Measurements from ENCODE around the gene BUB3.
"Not testable (repeated sequence)": the region's sequence is repeated elsewhere in the genome, so short reads cannot be mapped to it uniquely, and the experiment has no call there.

BUB3 gene

DNA sequence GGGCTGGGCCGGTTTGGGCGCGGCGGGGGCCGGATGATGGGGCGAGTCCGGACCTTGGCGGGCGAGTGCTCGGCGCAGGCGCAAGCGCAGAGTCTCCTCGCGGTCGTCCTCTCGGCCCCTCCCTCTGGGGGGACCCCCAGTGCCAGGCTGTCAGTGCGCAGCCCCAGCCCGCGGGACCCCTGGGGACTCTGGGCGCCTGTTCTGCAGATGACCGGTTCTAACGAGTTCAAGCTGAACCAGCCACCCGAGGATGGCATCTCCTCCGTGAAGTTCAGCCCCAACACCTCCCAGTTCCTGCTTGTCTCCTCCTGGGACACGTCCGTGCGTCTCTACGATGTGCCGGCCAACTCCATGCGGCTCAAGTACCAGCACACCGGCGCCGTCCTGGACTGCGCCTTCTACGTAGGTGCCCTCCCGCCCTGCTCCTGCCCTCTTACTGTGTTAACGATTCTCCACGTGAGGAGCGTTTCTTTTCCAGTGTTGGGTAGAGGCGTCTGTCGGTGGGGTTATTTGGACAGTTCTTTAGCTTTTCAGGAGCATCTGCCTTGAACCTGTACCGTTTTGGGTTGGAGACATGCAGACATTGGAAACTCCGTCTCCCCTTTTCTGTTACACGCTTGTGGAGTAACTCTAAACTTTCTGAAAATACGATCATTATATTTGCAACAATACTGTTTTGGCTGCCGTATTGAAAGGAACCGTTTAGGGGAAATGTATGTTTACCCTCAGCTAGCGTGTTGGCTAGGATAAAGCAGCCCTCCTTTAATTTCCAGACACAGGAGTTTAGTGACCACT, 706 bp downstream of the BUB3 start:
- peak; percentile 46 for DNase-seq (ENCODE audit: low spot score)

DNA sequence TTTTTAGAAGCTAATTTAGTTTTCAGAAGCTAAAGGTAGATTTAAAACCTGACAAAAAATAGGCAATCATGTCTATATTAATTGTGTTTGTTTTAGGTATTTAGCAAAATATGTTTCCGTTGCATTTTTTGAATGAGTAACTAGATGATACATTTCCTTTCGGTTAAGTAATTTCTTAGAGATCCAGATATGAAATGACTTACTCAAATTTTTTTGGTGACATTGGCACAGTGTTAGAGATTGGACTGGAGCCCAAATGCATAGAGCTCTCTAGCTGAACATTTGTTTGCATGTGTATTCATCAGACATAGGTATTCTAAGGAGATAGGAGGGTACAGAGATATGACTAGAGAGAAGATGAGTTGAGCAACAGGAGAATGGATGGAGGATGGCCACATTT, 1.9 kb downstream of the BUB3 start:
- peak; percentile 28 for DNase-seq (ENCODE audit: low spot score)

DNA sequence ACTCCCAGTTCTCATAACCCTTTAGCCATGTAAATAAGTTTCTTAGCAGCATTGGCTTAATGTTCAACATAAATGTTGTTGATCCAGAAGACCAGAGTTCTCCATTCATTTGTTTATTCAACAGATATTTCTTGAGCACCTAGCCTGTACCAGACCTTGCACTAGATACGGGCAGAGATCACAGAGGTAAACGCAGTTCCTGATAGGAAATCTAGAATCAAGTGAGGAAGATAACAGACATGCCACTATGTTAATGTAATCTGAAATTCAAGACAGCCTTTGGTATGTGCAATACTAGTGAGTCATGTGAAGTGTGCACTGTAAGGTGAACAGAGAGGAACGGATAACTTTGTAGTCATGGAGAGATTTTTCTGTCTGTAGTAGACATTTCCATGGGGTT, 3.0 kb downstream of the BUB3 start:
- no peak for DNase-seq (ENCODE audit: low spot score)

DNA sequence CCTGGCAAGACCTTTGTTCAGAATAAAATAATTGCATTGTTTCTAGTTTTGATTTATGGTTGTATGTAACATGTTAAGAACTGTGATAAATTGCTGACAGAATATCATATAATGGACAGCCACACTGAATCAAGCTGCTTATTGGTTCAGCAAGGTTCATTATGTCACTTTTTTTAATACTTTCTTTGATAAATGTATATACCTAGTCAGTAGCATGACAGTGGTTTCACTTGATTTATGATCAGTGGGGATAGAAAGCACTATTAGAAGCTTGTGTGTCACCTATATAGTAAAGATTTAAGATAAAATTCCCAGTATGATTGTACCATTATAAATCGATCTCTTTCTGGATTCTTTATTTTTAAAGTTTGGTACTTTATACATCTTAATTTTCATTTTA, 4.5 kb downstream of the BUB3 start:
- no peak for DNase-seq (ENCODE audit: low spot score)

DNA sequence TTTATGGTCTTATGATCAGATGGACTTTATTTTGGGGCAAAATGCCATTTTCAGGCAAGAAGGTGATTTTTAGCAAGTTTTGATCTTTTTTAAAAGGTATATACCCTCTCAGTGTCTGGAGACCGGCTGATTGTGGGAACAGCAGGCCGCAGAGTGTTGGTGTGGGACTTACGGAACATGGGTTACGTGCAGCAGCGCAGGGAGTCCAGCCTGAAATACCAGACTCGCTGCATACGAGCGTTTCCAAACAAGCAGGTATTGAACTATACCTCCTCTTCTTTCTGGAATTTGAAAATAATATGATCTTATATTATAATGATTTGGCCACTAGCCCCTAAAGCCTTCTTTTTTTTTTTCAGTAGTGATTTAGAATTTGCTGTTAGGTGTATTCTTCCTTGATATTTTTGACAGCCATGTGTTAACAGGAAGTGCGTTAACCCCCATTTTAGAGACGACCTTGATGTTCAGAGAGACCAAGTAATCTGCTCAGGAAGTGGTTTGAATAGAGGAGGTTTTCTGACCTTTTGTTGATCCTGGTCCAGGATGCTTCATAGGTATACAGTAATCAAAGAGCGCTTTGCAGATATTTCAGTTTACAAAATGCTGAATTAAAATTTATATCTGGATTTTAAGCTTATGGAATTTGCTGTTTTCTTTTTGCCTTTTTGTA, 6.2 kb downstream of the BUB3 start:
- DNase-seq (ENCODE audit: low spot score) = no peak

DNA sequence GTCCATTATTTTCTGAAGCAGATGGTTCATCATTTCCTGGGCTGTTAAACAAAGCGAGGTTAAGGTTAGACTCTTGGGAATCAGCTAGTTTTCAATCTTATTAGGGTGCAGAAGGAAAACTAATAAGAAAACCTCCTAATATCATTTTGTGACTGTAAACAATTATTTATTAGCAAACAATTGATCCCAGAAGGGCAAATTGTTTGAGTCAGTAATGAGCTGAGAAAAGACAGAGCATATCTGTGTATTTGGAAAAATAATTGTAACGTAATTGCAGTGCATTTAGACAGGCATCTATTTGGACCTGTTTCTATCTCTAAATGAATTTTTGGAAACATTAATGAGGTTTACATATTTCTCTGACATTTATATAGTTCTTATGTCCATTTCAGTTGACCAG, 10.1 kb downstream of the BUB3 start:
- DNase-seq (ENCODE audit: low spot score) = no peak

DNA sequence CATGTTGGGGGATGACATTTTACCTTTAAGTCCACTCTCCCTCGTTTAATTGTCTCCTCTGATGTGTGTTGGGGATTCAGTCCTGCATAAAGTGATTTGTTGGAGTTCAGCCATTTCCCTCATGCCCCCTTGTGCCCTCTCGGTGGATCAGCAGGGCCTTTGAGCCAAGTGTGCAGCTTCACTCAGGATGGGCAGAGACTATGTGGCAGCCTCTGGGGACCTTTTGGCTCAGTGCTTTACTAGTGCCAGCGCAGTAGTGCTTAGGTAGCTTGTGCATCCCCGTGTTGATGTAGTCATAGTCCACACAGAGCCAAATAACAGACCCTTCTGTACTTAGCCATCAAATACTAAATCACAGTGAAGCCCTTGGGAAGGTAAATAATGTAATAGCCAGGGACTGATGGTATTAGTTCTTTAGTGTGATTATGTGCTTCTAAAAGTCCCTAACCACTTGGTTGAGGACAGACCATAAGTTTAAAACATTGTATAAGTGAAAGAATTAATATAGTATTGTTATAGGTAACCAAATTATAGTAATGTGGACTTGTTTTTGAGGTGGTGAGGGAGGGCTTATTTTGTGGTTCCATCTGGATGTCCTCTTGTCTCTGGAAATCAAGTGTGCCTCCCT, 11.4 kb downstream of the BUB3 start:
- no peak for DNase-seq (ENCODE audit: low spot score)

DNA sequence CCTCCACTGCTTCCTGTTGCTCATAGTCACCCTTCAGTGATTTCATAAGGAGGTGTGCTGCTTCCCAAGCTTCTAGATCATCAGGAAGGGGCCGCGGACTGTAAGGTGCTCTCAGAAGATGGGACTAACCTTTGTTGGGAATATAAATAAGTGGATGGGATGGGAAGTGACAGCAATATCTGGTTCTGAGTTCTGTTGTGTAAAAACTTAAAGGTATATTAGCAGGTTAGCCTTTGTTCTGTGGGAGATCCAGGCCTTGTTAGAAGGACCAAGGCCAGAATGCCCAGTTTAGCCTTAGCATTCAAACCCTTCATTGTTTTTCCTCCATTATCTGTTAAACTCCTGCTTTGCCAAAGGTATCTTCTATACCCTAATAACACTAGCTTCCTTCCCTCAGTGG, 12.4 kb downstream of the BUB3 start:
- no peak for DNase-seq (ENCODE audit: low spot score)

DNA sequence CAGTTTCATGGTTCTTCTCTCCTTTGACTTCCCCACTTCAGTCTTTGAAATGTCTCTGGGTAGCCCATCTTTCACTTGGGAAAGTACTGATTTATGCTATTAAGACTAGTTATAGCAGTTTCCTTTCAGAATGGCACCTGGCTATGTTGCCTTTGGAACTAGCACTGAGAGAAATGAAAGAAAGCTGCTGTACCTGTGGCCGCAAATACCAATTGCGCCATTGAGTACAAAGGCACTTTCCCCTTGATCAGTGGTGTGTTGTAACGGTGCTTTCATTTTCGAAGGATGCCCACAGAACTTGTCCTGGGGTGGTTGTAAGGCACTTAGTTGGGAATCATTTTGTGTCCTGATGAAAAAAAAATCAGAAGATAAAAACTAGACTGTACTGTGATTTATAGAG, 16.8 kb downstream of the BUB3 start:
- DNase-seq (ENCODE audit: low spot score) = no peak

DNA sequence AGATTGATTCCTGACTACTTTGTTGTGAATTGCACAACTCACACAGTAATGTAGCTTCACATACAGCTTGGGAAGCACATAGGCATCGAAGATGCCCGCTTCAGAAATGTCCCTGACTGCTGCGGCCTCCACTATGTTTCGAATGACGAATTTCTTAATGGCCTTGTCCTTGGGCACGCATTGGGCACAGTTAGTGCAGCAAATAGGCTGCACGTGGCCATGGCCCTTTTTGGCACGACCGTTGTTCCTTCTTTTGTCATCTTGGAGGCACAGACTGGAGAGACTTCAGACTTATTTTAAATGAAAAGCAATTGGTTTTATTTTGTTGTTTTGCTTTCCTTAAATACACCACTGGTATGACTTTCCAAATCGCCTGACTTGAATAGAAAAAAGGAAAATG, 17.4 kb downstream of the BUB3 start:
- not testable (repeated sequence) for DNase-seq (ENCODE audit: low spot score)

DNA sequence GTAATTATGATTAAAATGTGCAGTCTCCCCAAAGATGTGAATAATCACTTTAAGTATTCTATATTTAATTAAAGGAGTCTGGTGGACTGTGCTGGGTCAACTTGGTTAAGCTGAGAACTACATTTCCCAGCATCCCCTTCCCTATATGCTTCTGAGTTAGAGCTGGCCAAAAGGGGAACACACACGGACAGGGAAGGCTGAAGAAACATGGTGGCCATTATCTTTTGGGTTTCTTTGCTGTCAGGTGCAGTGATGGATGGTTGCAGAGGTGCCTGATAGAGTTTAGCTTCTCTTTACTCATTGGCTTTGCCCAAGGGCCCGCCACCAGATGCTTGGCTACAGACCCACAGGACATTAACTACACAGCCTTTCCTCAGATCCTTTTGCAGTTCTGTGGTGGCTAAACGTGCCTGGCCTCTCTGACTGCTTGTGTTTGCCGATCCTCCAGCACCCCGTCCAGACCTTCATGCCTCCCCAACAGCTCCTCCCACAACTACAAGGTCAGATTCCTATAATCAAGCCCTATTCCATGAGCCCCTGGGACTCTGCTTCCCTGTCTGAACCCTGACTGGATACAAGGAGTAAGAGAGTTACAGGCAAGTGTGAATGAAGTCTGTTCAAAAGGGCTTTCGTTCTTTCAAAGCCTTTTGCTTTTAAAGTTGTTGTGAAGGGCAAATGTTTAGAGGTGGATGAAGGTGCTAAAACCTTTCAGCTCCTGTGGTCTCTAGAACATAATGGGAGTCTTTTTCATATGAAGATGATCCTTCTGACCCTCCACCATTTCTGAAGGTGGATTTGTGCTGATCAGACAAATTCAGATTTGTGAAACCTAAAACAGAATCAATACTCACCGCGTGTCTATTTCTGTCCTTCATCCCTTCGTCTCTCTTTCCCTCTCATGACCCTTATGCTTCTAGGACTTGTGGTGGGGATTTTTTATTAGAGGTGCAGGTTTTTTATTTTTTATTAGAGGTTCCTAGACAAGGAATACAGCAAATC, 21.5 kb downstream of the BUB3 start:
- no peak for DNase-seq (ENCODE audit: low spot score)

DNA sequence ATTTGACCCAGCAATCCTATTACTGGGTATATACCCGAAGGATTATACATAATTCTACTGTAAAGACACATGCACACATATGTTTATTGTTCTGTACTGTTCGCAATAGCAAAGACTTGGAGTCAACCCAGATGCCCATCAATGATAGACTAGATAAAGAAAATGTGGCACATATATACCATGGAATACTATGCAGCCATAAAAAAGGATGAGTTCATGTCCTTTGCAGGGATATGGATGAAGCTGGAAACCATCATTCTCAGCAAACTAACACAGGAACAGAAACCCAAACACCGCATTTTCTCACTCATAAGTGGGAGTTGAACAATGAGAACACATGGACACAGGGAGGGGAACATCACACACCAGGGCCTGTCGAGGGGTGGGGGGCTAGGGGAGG, 24.2 kb downstream of the BUB3 start:
- DNase-seq (ENCODE audit: low spot score) = not testable (repeated sequence)

DNA sequence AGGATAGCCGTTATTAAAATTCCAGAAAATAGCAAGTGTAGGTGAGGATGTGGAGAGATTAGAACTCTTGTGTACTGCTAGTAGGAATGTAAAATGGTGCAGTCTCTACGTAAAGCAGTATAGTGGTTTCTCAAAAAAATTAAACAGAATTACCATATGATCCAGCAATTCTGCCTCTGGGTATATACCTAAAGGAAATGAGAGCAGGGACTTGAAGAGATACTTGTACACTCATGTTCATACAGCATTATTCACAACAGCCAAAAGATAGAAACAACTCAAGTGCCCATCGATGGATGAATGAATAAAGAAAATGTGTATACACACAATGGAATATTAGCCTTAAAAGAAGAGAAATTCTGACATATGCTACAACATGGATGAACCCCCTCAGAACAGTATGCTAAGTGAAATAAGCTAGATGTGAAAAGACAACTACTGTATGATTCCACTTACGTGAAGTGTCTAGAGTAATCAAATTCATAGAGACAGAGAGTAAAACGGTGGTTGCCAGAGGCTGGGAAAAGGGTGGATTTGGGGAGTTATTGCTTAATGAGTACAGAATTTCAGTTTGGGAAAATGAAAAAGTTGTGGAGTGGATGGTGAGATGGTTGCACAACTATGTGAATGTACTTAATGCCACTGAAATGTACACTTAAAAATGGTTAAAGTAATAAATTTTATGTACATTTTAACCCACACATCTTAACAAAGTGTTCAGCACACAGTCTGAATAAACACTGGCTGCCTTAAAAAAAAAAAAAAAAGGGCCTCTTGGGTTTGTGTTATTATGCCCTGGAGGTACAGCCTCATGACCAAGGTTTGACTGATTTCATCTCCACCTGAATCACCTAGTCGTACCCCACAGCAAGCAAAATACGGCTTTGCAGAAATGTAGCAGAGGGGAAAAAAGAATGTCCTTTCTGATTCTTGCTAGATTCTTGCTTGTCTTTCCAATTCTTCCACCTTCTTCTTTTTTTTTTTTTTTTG, 26.2 kb downstream of the BUB3 start:
- no peak for DNase-seq (ENCODE audit: low spot score)

DNA sequence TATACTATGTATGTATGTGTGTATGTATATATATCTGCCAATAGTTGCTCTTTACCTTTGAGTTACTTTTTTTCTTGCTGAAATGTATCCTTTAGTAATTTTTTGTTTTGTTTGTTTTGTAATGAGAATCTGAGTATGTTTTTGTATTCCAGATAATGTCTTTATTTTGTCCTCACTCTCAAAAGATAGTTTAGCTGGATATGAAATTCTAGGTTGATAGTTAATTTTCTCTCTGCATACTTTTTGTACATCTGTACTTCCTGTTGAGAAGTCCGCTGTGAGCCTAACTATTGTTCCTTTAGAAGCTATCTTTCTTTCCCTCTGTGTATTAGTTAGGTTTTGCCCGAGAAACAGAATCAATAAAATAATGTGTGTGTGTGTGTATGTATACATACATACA, 29.5 kb downstream of the BUB3 start:
- DNase-seq (ENCODE audit: low spot score) = no peak

DNA sequence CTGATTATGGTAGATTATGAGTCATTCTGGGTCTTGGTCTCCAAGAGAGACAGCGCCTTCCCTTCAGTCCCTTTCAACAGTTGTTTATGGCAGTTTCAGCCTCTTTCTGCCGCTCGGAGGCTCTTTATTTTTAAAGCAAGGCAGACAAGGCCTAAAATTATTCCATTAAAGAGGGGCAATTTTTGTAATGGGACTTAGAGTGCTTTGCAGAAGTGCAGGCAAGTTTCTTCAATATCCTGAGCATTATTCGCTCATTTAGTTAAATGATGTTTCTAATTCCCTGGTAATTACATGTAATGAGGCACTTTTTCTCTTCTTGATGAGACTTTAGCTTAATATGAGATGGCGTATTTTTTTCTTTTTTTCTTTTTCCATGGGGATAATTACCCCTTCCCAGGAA, 33.6 kb downstream of the BUB3 start:
- DNase-seq (ENCODE audit: low spot score) = no peak

DNA sequence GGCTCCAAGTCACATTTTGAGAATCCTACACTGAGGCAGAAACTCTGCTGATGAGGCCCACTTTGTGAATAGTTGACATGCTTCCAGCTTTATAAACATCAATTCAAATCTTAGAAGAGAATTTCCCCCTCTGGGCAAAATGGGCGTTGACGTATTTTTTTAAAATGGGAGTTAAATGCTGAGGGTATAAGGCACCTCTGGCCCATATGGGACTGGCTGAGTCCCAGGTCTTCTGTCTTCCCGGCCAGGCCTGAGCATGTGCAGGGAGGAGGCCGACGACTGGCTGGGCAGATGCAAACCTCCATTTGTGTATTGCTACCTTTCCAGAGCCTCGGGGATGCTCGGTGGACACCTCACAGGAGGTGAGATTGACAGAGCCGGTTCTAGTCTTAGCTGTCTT, 37.7 kb downstream of the BUB3 start:
- no peak for DNase-seq (ENCODE audit: low spot score)

DNA sequence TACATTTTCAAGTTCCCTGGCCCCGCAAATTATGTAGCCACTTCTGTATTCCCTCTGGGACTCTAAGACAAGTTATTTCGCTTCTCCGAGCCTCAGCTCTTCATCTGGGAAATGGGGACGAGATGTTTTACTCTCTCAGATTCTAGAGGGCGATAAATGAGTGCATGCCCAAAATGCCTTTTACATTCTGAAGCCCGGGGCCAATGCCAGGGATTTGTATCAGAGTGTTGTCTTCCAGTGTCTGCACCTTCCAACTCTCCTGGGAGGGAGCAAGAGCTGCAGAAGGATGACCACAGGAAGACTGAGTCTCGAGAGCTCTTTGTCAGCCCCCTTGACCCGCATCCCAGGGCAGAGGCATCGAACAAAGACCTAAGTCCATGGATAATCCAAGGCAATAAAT, 39.9 kb downstream of the BUB3 start:
- no peak for DNase-seq (ENCODE audit: low spot score)

DNA sequence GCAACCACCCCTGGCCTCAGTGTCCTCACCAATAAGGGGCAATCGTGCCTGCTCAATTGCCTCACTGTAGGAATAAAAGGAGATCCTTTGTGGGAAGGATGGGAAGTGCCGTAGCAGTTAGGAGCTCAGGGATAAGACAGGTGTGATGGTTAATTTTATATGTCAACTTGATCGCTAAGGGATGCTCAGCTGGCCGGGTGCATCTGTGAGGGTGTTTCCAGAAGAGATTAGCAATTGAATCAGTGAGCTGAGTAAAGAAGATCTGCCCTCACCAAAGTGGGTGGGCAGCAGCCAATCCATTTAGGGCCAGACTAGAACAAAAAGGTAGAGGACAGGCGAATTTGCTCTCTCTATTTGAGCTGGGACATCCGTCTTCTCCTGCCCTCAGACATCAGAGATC, 46.3 kb downstream of the BUB3 start:
- DNase-seq (ENCODE audit: low spot score) = no peak

DNA sequence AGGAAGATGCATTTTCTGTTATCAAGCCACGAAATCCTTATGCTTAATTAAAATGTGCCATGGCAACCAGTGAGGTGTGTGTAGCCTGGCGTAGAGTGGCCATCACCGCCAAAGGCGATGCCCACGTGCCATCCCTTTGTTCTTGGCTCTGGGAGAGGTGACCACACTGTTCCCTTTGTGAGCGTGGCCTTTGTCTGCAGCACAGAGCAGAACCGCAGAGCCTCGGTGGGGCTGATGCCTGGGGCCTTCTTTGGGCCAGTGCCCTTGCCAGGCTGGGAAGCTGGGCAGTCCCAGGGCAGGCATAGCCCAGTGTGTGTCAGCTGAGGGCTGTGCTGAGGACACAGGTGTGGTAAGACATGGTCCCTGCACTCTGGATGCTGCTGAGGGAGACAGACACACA, 48.3 kb downstream of the BUB3 start:
- DNase-seq (ENCODE audit: low spot score) = no peak

DNA sequence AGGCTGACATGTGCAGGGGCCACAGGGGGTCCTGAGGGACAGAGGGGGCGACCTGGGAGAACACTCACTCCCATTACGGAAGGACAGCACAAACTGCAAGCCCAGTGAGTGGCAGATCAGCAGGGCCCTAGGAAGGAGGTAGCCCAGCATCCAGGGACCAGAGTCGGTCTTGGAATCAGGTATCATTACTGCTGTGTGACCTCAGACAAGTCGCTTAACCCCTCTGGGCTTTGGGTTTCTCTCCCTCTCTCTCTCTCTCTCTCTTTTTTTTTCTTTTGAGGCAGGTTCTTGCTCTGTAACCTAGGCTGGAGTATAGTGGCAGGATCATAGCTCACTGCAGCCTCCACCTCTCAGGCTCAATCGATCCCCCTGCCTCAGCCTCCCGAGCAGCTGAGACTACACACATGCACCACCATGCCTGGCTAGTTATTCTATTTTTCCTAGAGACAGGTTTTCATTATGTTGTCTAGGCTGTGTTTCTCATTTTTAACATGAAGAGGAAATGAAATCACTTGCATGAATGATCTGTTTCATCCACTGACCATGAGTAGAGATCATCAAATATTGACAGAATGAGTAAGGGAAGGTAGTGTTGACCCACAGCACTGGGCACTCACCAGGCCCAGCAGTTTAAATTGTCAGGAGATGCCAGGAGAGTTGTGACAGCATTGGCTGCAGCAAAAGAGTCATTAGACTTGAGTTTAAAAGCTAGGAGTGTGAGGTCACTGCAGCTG, 49.4 kb downstream of the BUB3 start:
- DNase-seq (ENCODE audit: low spot score) = no peak

Data from hematopoietic multipotent progenitor cell treated with erythropoietin and hydrocortisone succinate and interleukin-3 and kit ligand, for 15 days (in vitro differentiated cells).